SK-N-SH (cell line): ENCODE results near the gene PYGM. TPM values are rescaled to one million over a fixed set of nuclear protein-coding genes. Genes with fewer than 3 reads are reported as not detected.

Source experiments
- CTCF ChIA-PET: fragments of 300-600, 350-600 bp; formaldehyde crosslinking; extraction: SDS; loops from one replicate; lab custom pipeline; 2021; lab: Yijun Ruan, JAX
- POLR2A ChIA-PET: fragments of 350-600 bp; sonication (Branson Sonifier 250); formaldehyde crosslinking; extraction: SDS; loops from one replicate; lab custom pipeline; 2020; ENCODE audit warnings: antibody characterized with exemption, inconsistent platforms; lab: Yijun Ruan, JAX
- DNase-seq: peaks from one replicate; pipeline ENCODE4 v3.0.0; 2012
- H2AFZ ChIP-seq: fragments of 200-600 bp; sonication (generic); 2 replicates; pipeline ENCODE4 v1.8.1; 2016; ENCODE audit warnings: antibody characterized with exemption, mild to moderate bottlenecking, low read depth
- H3F3A ChIP-seq: fragments of 200-600 bp; sonication (generic); replicated peaks from 2 replicates; pipeline ENCODE3; 2016; ENCODE audit warnings: antibody characterized with exemption, mild to moderate bottlenecking; ENCODE audit not compliant: insufficient read depth
- H3K27ac ChIP-seq, 2 experiments: fragments of 200-500 bp in 1 of 2; fragments of 200-600 bp in 1 of 2; sonication (Bioruptor generic) in 1 of 2; sonication (generic), shearing (Covaris generic) in 1 of 2; 2 replicates each; pipeline versions ENCODE4 v1.5.1 to v1.6.1; 2014 to 2016; ENCODE audit warnings: low read depth in 2 of 2, inconsistent platforms in 1 of 2, low read length in 1 of 2, mild to moderate bottlenecking in 1 of 2, mixed read lengths in 1 of 2
- H3K27me3 ChIP-seq: fragments of 200-600 bp; sonication (generic), shearing (Covaris generic); 2 replicates; pipeline ENCODE4 v1.6.1; 2016; ENCODE audit warnings: mixed run types; ENCODE audit not compliant: insufficient read depth
- H3K36me3 ChIP-seq, 2 experiments: fragments of 200-500 bp in 1 of 2; fragments of 200-600 bp in 1 of 2; sonication (Bioruptor generic) in 1 of 2; sonication (generic) in 1 of 2; replicated peaks in 1 of 2; 2 replicates each; pipeline versions ENCODE3 to v1.5.1; 2014 to 2016; ENCODE audit warnings: low read length in 1 of 2, mild to moderate bottlenecking in 1 of 2; ENCODE audit not compliant: insufficient read depth in 2 of 2, control insufficient read depth in 1 of 2
- H3K4me1 ChIP-seq, 2 experiments: fragments of 200-500 bp in 1 of 2; fragments of 200-600 bp in 1 of 2; sonication (Bioruptor generic) in 1 of 2; sonication (generic), shearing (Covaris generic) in 1 of 2; 2 replicates each; pipeline versions ENCODE4 v1.5.1 to v1.6.1; 2014 to 2016; ENCODE audit warnings: low read depth in 1 of 2, low read length in 1 of 2, mixed run types in 1 of 2; ENCODE audit not compliant: insufficient read depth in 2 of 2, control insufficient read depth in 1 of 2
- H3K4me2 ChIP-seq: fragments of 200-600 bp; sonication (generic), shearing (Covaris generic); 2 replicates; pipeline ENCODE4 v1.6.1; 2017; ENCODE audit warnings: mixed run types
- H3K4me3 ChIP-seq, 2 experiments: fragments of 200-500 bp in 1 of 2; fragments of 200-600 bp in 1 of 2; sonication (Bioruptor generic) in 1 of 2; sonication (generic), shearing (Covaris generic) in 1 of 2; 2 replicates each; pipeline versions ENCODE4 v1.5.1 to v1.8.1; 2014 to 2016; ENCODE audit warnings: low read depth in 2 of 2, inconsistent platforms in 1 of 2, low read length in 1 of 2, mild to moderate bottlenecking in 1 of 2, mixed read lengths in 1 of 2, moderate library complexity in 1 of 2
- H3K79me2 ChIP-seq: fragments of 200-600 bp; sonication (generic); 2 replicates; pipeline ENCODE4 v1.8.1; 2017; ENCODE audit warnings: mild to moderate bottlenecking; ENCODE audit not compliant: insufficient read depth
- H3K9ac ChIP-seq: fragments of 200-600 bp; sonication (generic); 2 replicates; pipeline ENCODE4 v1.6.1; 2017; ENCODE audit warnings: mixed run types
- H3K9me2 ChIP-seq: fragments of 200-600 bp; sonication (generic); 2 replicates; pipeline ENCODE4 v1.6.1; 2017; ENCODE audit warnings: mixed run types
- H3K9me3 ChIP-seq: fragments of 200-600 bp; sonication (generic); 2 replicates; pipeline ENCODE4 v1.6.1; 2017; ENCODE audit warnings: mixed run types, mild to moderate bottlenecking, moderate library complexity
- H4K20me1 ChIP-seq: fragments of 200-600 bp; sonication (generic); 2 replicates; pipeline ENCODE4 v1.6.1; 2017; ENCODE audit warnings: mild to moderate bottlenecking, mixed run types; ENCODE audit not compliant: insufficient read depth
- ELF1 ChIP-seq: IDR thresholded peaks from 2 replicates; pipeline ENCODE4 v1.4.0; 2012
- EP300 ChIP-seq, 2 experiments: IDR thresholded peaks; 2 replicates each; pipeline versions ENCODE4 v1.4.0 to v1.6.1; 2012; ENCODE audit warnings: borderline replicate concordance in 1 of 2, low read depth in 1 of 2, low read length in 1 of 2
- MAX ChIP-seq: IDR thresholded peaks from 2 replicates; pipeline ENCODE4 v1.4.0; 2012; ENCODE audit warnings: low read depth
- MXI1 ChIP-seq: IDR thresholded peaks from 2 replicates; pipeline ENCODE4 v1.6.1; 2012; ENCODE audit warnings: mild to moderate bottlenecking, low read depth, low read length, improper control_type of control experiment
- POLR2AphosphoS5 ChIP-seq: IDR thresholded peaks from 2 replicates; pipeline ENCODE4 v1.6.1; 2012; ENCODE audit warnings: low read depth, low read length
- RAD21 ChIP-seq: IDR thresholded peaks from 2 replicates; pipeline ENCODE4 v1.6.1; 2012; ENCODE audit warnings: mild to moderate bottlenecking, low read length
- REST ChIP-seq: IDR thresholded peaks from 2 replicates; pipeline ENCODE4 v1.6.1; 2012; ENCODE audit warnings: mild to moderate bottlenecking, low read depth, low read length, moderate library complexity
- RXRA ChIP-seq: IDR thresholded peaks from 2 replicates; pipeline ENCODE4 v1.4.0; 2012; ENCODE audit warnings: low read depth, mild to moderate bottlenecking, borderline replicate concordance
- TAF1 ChIP-seq: IDR thresholded peaks from 2 replicates; pipeline ENCODE4 v1.6.1; 2012; ENCODE audit warnings: low read depth, mild to moderate bottlenecking, low read length, moderate library complexity, borderline replicate concordance
- USF1 ChIP-seq: IDR thresholded peaks from 2 replicates; pipeline ENCODE4 v1.4.0; 2012; ENCODE audit warnings: low read depth, borderline replicate concordance
- YY1 ChIP-seq: IDR thresholded peaks from 2 replicates; pipeline ENCODE4 v1.4.0; 2012; ENCODE audit warnings: low read depth, mild to moderate bottlenecking
- ZBTB33 ChIP-seq: IDR thresholded peaks from 2 replicates; pipeline ENCODE4 v1.4.0; 2012; ENCODE audit warnings: low read depth, borderline replicate concordance
- WGBS: methylation state at CpG from one replicate; pipeline ENCODE4 v1.1.6; 2017; ENCODE audit warnings: low lambda C conversion rate; 5-methylcytosine and 5-hydroxymethylcytosine counted together
- polyA plus RNA-seq, 3 experiments: library from polyadenylated mRNA; depleted of rRNA; stranded (reverse); fragments of >200 nt; gene quantifications; 2 replicates each; pipeline ENCODE4 v1.2.3, GENCODE V29; 2012

Gene PYGM
- polyA plus RNA-seq, 1 of the 3 experiments (the other 2 are of a cell fraction), result 0.08 TPM

- ChIA-PET CTCF (interaction anchor here (0.6 to 7.1 kb wide), 17 partner anchors 9 to 613 kb away, joined by 3 to 68 read pairs (median 5); partner anchors contain the start of gene RASGRP2), POLR2A (interaction anchor here (0.9 kb wide), 1 partner anchor 23 kb away, joined by 3 read pairs; no protein-coding TSS in a partner anchor)
- Histone ChIP-seq H3K9ac (no peak overlapping the region), H3K9me3 (no peaks in the 10 kb centered on the region), H3K79me2 (no peaks in the 10 kb centered on the region), H3K27me3 (peaks cover 13% of the 10 kb centered on the region), H3K4me2 (no peak overlapping the region), H4K20me1 (no peaks in the 10 kb centered on the region), H3F3A (peaks cover 3% of the 10 kb centered on the region), H3K4me3 (no peak overlapping the region), H3K4me1 (peaks cover 0 to 42% of the 10 kb centered on the region in 2 experiments; a peak in 1 of 4 replicates), H3K9me2 (no peaks in the 10 kb centered on the region), H3K27ac (no peak overlapping the region; a peak in 2 of 4 replicates), H3K36me3 (no peaks in the 10 kb centered on the region), H2AFZ (no peak overlapping the region)
- TF ChIP-seq YY1, result no peak
- TF ChIP-seq MAX, result no peak
- TF ChIP-seq RXRA, result no peak
- TF ChIP-seq RAD21, result peak; percentile 31
- TF ChIP-seq ELF1, result no peak
- no peak for TF ChIP-seq REST
- 29% methylated on average over 1 of the region's 4 CpGs for WGBS
- DNase-seq, result no peak
Observed at GRCh38 chr11:64717268-64717578, 42.6 kb downstream of the PYGM start.

- Histone ChIP-seq H3K9me2 (no peaks in the 10 kb centered on the region), H3K9me3 (no peaks in the 10 kb centered on the region), H2AFZ (no peak overlapping the region), H3K79me2 (no peaks in the 10 kb centered on the region), H3K27ac (peak overlapping the region in 1 of 2 experiments; percentile 71; a peak in 2 of 4 replicates), H3K4me3 (no peak overlapping the region), H3K9ac (no peak overlapping the region), H4K20me1 (no peaks in the 10 kb centered on the region), H3K4me1 (peaks cover 0 to 39% of the 10 kb centered on the region in 2 experiments; a peak in 1 of 4 replicates)
- 43% methylated on average over 12 of the region's 21 CpGs for WGBS
- ChIA-PET POLR2A (interaction anchor here (1.0 kb wide), 1 partner anchor 13 kb away, joined by 3 read pairs; no protein-coding TSS in a partner anchor), CTCF (interaction anchor here (0.7 to 7.1 kb wide), 19 partner anchors 8 to 268 kb away, joined by 3 to 68 read pairs (median 5); partner anchors contain the start of gene RASGRP2)
- peak; percentile 77 for DNase-seq
- no peak for TF ChIP-seq ZBTB33
- TF ChIP-seq TAF1, result no peak
- TF ChIP-seq MXI1, result no peak
- TF ChIP-seq POLR2AphosphoS5, result no peak
- TF ChIP-seq USF1, result no peak
- TF ChIP-seq EP300 (IDR thresholded peaks at IDR 0.05; ENCODE audit: borderline replicate concordance in 1 of 2, low read depth in 1 of 2, low read length in 1 of 2), result no peak
- TF ChIP-seq ELF1, result no peak
- TF ChIP-seq, all 33 proteins: peak for 0
- Histone ChIP-seq H3F3A (peaks cover 3% of the 10 kb centered on the region), H3K27me3 (peaks cover 13% of the 10 kb centered on the region), H3K4me2 (no peak overlapping the region), H3K36me3 (no peaks in the 10 kb centered on the region)
Observed at GRCh38 chr11:64716473-64717267, 43.1 kb downstream of the PYGM start.
